OCI-LY7 (cell line): ENCODE data around the gene NFIA. TPM values are rescaled to one million over a fixed set of nuclear protein-coding genes. Genes with fewer than 3 reads are reported as not detected.

Experiments
- BruUV-seq: library from RNA; stranded (reverse); fragments of 400-500 nt; replicated peaks from 2 replicates; lab custom pipeline; 2021; lab: Mats Ljungman, UMichigan
- CTCF ChIA-PET: fragments of 300-600 bp; sonication (Branson Sonifier 250); formaldehyde crosslinking; loops from one replicate; lab custom pipeline; 2022; ENCODE audit warnings: antibody characterized with exemption; ENCODE audit not compliant: unreplicated experiment; lab: Charles Lee
- POLR2A ChIA-PET: fragments of 300-600 bp; sonication (Branson Sonifier 250); formaldehyde crosslinking; loops from one replicate; lab custom pipeline; 2022; ENCODE audit warnings: antibody characterized with exemption; lab: Charles Lee
- DNase-seq: peaks from one replicate; pipeline ENCODE4 v3.0.0-alpha.2; 2015; ENCODE audit warnings: low spot score
- H2AFZ ChIP-seq: fragments of 200-600 bp; sonication (generic), shearing (Covaris generic); 2 replicates; pipeline ENCODE4 v1.6.1; 2014; ENCODE audit warnings: mild to moderate bottlenecking, antibody characterized with exemption, low read length, moderate library complexity
- H3K27ac ChIP-seq: fragments of 200-600 bp; sonication (generic); 2 replicates; pipeline ENCODE4 v1.5.1; 2014; ENCODE audit warnings: mixed run types, low read depth, mild to moderate bottlenecking, moderate library complexity, low read length, inconsistent platforms; ENCODE audit not compliant: poor library complexity, severe bottlenecking
- H3K36me3 ChIP-seq: fragments of 200-600 bp; sonication (generic); 2 replicates; pipeline ENCODE4 v1.6.1; 2014; ENCODE audit warnings: mild to moderate bottlenecking, antibody characterized with exemption, low read length, moderate library complexity, mixed read lengths; ENCODE audit not compliant: insufficient read depth
- H3K4me1 ChIP-seq: fragments of 200-600 bp; sonication (generic); 2 replicates; pipeline ENCODE4 v1.5.1; 2014; ENCODE audit warnings: mild to moderate bottlenecking, low read length; ENCODE audit not compliant: insufficient read depth, poor library complexity, severe bottlenecking
- H3K4me2 ChIP-seq: fragments of 200-600 bp; sonication (generic); 2 replicates; pipeline ENCODE4 v1.6.1; 2014; ENCODE audit warnings: mild to moderate bottlenecking, low read length
- H3K4me3 ChIP-seq: fragments of 200-600 bp; sonication (generic); 2 replicates; pipeline ENCODE4 v1.5.1; 2014; ENCODE audit warnings: mild to moderate bottlenecking, low read depth, low read length; ENCODE audit not compliant: poor library complexity, severe bottlenecking
- H3K79me2 ChIP-seq: fragments of 200-600 bp; sonication (generic); 2 replicates; pipeline ENCODE4 v1.6.1; 2016; ENCODE audit warnings: low read depth, mild to moderate bottlenecking, low read length, moderate library complexity, mixed read lengths; ENCODE audit not compliant: insufficient read depth
- H3K9me2 ChIP-seq: fragments of 200-600 bp; sonication (generic); 2 replicates; pipeline ENCODE4 v1.6.1; 2016; ENCODE audit warnings: mild to moderate bottlenecking, low read length, mixed read lengths; ENCODE audit not compliant: insufficient read depth
- H3K9me3 ChIP-seq: fragments of 200-600 bp; sonication (generic); 2 replicates; pipeline ENCODE4 v1.6.1; 2014; ENCODE audit warnings: mild to moderate bottlenecking, mixed run types, low read length, mixed read lengths
- H4K20me1 ChIP-seq: fragments of 200-600 bp; sonication (generic); 2 replicates; pipeline ENCODE4 v1.6.1; 2014; ENCODE audit warnings: mild to moderate bottlenecking, antibody characterized with exemption, low read length, moderate library complexity, mixed read lengths; ENCODE audit not compliant: insufficient read depth
- EZH2phosphoT487 ChIP-seq: fragments of 200-600 bp; sonication (generic); IDR thresholded peaks from 2 replicates; pipeline ENCODE4 v1.6.1; 2018; ENCODE audit warnings: low read depth, borderline replicate concordance, mild to moderate bottlenecking, mixed run types, antibody characterized with exemption, low read length, moderate library complexity, mixed read lengths
- intact Hi-C: fragments of 100-400 bp; cut with micrococcal nuclease; formaldehyde crosslinking; loops from one replicate; pipeline ENCODE4 v1.10.0; 2022; ENCODE audit not compliant: unreplicated experiment
- total RNA-seq, 2 experiments: library from RNA; depleted of rRNA in 1 of 2; stranded (reverse); fragments of >200 nt in 1 of 2; shearing (Covaris generic) in 1 of 2; gene quantifications; 2 replicates each; pipeline ENCODE4 v1.2.3, GENCODE V29; 2014 to 2022
- TF ChIP-seq, protein P1 (sequence below): fragments of 200-600 bp; sonication (generic); conservative IDR thresholded peaks from 2 replicates; pipeline ENCODE4 v1.5.1; 2014; ENCODE audit warnings: mild to moderate bottlenecking, antibody characterized with exemption, low read length, moderate library complexity, mixed read lengths

Gene NFIA
- total RNA-seq, 2 experiments from 2014 or later = 2.8 to 18.8 TPM

DNA sequence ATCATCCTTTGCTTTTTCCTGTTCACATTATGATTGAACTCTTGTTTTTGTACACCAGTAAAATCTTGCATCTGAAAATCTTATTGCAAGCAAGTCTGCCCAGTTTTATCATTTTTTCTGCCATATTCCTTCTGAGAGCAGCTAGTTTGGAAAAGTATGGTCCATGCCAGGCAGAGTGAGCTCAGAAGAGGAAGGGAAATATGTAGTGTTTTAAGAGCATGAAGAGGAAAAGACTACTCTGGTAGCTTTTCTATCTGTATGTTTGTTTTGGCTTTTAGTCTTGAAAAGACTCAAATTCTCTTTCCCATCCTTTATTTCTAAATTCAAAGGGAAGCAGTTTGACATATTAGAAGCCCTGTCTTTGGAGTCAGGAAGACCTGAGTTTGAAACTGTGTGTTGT lies 125.8 kb downstream of the NFIA start:
- CTCF ChIA-PET = no interaction called here
- H3K27ac ChIP-seq = no peak overlapping the region
- H4K20me1 ChIP-seq = no peaks in the 10 kb centered on the region
- intact Hi-C loops = no loop called here
- no peaks in the 10 kb centered on the region for H3K9me3 ChIP-seq
- H3K4me2 ChIP-seq = no peak overlapping the region
- H3K9me2 ChIP-seq = no peaks in the 10 kb centered on the region
- H3K36me3 ChIP-seq = no peaks in the 10 kb centered on the region
- H2AFZ ChIP-seq = no peak overlapping the region
- no peaks in the 10 kb centered on the region for H3K79me2 ChIP-seq
- POLR2A ChIA-PET = interaction anchor here (0.6 kb wide), 1 partner anchor 1488 kb away, joined by 3 read pairs; no protein-coding TSS in a partner anchor
- DNase-seq = no peak
- peaks cover 7% of the 10 kb centered on the region for H3K4me1 ChIP-seq
- BruUV-seq = no TSS peak
- no peak for TF ChIP-seq EZH2phosphoT487
- TF ChIP-seq, protein P1, sequence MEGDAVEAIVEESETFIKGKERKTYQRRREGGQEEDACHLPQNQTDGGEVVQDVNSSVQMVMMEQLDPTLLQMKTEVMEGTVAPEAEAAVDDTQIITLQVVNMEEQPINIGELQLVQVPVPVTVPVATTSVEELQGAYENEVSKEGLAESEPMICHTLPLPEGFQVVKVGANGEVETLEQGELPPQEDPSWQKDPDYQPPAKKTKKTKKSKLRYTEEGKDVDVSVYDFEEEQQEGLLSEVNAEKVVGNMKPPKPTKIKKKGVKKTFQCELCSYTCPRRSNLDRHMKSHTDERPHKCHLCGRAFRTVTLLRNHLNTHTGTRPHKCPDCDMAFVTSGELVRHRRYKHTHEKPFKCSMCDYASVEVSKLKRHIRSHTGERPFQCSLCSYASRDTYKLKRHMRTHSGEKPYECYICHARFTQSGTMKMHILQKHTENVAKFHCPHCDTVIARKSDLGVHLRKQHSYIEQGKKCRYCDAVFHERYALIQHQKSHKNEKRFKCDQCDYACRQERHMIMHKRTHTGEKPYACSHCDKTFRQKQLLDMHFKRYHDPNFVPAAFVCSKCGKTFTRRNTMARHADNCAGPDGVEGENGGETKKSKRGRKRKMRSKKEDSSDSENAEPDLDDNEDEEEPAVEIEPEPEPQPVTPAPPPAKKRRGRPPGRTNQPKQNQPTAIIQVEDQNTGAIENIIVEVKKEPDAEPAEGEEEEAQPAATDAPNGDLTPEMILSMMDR = no peak
- H3K4me3 ChIP-seq = no peak overlapping the region

DNA sequence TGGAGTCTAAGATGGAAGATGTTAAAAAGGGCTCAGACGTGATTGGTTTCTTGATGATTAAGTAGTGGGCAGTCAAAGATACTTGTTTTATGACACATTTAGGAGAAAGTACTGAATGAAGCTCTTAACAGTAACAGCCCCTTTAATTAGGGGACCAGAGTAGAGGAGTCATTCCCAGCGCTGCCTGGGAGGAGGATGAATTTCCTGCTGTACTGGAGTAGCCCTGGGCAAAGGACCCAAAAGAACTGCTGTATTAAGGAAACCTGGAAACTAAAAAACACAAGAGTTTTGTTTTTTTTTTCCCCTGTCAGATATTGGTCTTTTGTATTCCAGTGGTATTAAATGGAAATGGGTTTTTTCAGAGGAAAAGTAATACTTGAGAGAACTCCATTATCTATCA lies 126.5 kb downstream of the NFIA start:
- ChIA-PET CTCF (no interaction called here), POLR2A (no interaction called here)
- no peak overlapping the region for H3K27ac ChIP-seq
- no peaks in the 10 kb centered on the region for H3K36me3 ChIP-seq
- H3K4me1 ChIP-seq = peaks cover 13% of the 10 kb centered on the region
- TF ChIP-seq, protein P1 = no peak
- no peak for TF ChIP-seq EZH2phosphoT487
- no peak overlapping the region for H2AFZ ChIP-seq
- no peaks in the 10 kb centered on the region for H3K9me3 ChIP-seq
- H3K4me2 ChIP-seq = no peak overlapping the region
- no peak for DNase-seq
- no peaks in the 10 kb centered on the region for H4K20me1 ChIP-seq
- H3K4me3 ChIP-seq = no peak overlapping the region
- no peaks in the 10 kb centered on the region for H3K79me2 ChIP-seq
- intact Hi-C loops = no loop called here
- BruUV-seq = no TSS peak
- H3K9me2 ChIP-seq = no peaks in the 10 kb centered on the region

DNA sequence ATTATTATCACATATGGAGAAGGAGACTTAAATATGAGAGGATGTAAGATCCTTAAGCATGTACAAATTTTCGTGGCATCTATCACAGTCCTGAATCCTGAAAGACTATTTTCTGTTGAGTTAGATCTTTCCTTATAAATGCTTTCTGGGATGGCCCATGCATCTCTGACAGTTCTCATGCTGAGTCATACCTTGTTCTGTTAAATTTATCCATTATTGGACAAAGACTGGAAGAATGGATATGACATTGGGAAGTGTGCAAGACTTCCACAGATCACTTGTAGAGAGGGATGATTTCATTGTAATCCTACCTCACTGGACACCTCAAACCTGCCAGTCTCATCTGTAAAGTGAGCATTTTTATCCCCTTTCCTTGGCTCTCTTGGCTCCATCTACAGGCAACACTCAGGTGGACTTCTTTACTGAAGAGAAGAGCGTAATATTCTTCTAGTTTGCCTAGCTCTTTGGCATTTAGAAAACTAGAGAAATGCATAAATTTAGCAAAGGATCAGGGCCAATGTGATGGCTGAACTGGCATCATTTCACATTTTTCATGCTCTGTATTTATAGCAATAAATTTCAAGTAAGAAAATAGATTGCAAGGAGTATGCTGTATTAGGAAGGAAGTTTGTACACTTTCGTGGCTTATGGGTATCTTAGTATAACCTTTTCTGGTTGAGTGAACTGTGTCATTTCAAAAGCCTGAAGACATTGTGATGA lies 128.2 kb downstream of the NFIA start:
- Histone ChIP-seq H3K9me3 (no peaks in the 10 kb centered on the region), H3K36me3 (no peaks in the 10 kb centered on the region), H3K9me2 (no peaks in the 10 kb centered on the region), H3K4me2 (no peak overlapping the region), H3K79me2 (no peaks in the 10 kb centered on the region), H3K27ac (no peak overlapping the region), H3K4me3 (no peak overlapping the region), H2AFZ (no peak overlapping the region), H3K4me1 (peaks cover 13% of the 10 kb centered on the region), H4K20me1 (no peaks in the 10 kb centered on the region)
- DNase-seq = peak; percentile 11
- ChIA-PET POLR2A (interaction anchor here (0.6 kb wide), 1 partner anchor 71 kb away, joined by 3 read pairs; no protein-coding TSS in a partner anchor), CTCF (no interaction called here)
- no TSS peak for BruUV-seq
- intact Hi-C loops = no loop called here
- no peak for TF ChIP-seq EZH2phosphoT487
- TF ChIP-seq, protein P1 = peak; percentile 37; the same call in 1 of the 2 replicates
